Measurements from ENCODE around the gene EXOC4.

Gene EXOC4

GRCh38 chr7:134113655-134114054 lies 860.8 kb downstream of the EXOC4 start:
- H3K4me3 ChIP-seq (ENCODE audit: low read length in 2 of 2), result no peak overlapping the region
- H3K9ac ChIP-seq (ENCODE audit: low read depth in 1 of 2, low read length in 2 of 2), result no peak overlapping the region
- H3K4me1 ChIP-seq (ENCODE audit: control insufficient read depth in 2 of 2, insufficient read depth in 2 of 2, low read length in 2 of 2), result no peaks in the 10 kb centered on the region
- no peak overlapping the region for H3K27ac ChIP-seq (ENCODE audit: low read depth in 2 of 2, low read length in 2 of 2)
- H3K9me3 ChIP-seq (ENCODE audit: control insufficient read depth in 2 of 2, low read length in 2 of 2), result no peaks in the 10 kb centered on the region
- no peaks in the 10 kb centered on the region for H3K27me3 ChIP-seq (ENCODE audit: control insufficient read depth in 2 of 2, insufficient read depth in 2 of 2, low read length in 2 of 2)
- no peaks in the 10 kb centered on the region for H3K36me3 ChIP-seq (ENCODE audit: control insufficient read depth in 2 of 2, insufficient read depth in 2 of 2, low read length in 2 of 2)

- Histone ChIP-seq H3K27me3 (ENCODE audit: control insufficient read depth in 2 of 2, insufficient read depth in 2 of 2, low read length in 2 of 2) (no peaks in the 10 kb centered on the region), H3K9ac (ENCODE audit: low read depth in 1 of 2, low read length in 2 of 2) (no peak overlapping the region), H3K4me1 (ENCODE audit: control insufficient read depth in 2 of 2, insufficient read depth in 2 of 2, low read length in 2 of 2) (no peaks in the 10 kb centered on the region), H3K9me3 (ENCODE audit: control insufficient read depth in 2 of 2, low read length in 2 of 2) (no peaks in the 10 kb centered on the region), H3K27ac (ENCODE audit: low read depth in 2 of 2, low read length in 2 of 2) (no peak overlapping the region), H3K36me3 (ENCODE audit: control insufficient read depth in 2 of 2, insufficient read depth in 2 of 2, low read length in 2 of 2) (no peaks in the 10 kb centered on the region), H3K4me3 (ENCODE audit: low read length in 2 of 2) (no peak overlapping the region)
Measured at GRCh38 chr7:134114992-134115391, 862.1 kb downstream of the EXOC4 start.
